Esophagus squamous epithelium (tissue), 5 donors: ENCODE measurements around the gene ITGA5. TPM values are rescaled to one million over a fixed set of nuclear protein-coding genes. Genes with fewer than 3 reads are reported as not detected.

Source experiments
- DNase-seq: peaks from one replicate; lab custom pipeline; 2025; lab: John Stamatoyannopoulos, UW
- H3K27ac ChIP-seq, 4 donors: fragments of 200-600 bp; sonication (generic); one replicate each; pipeline ENCODE4 v1.5.1; 2016 to 2019; ENCODE audit warnings: mild to moderate bottlenecking in 1 of 4
- H3K27me3 ChIP-seq, 4 donors: fragments of 200-600 bp; sonication (generic); 1 replicate in 3 of 4; 2 replicates in 1 of 4; pipeline versions ENCODE4 v1.5.1 to v1.6.0; 2017 to 2021; ENCODE audit warnings: antibody characterized with exemption in 1 of 4
- H3K36me3 ChIP-seq, 3 donors: fragments of 200-600 bp; sonication (generic); one replicate each; pipeline ENCODE4 v1.5.1; 2016 to 2019
- H3K4me1 ChIP-seq, 3 donors: fragments of 200-600 bp; sonication (generic); one replicate each; pipeline ENCODE4 v1.5.1; 2017 to 2019
- H3K4me3 ChIP-seq, 4 donors: fragments of 200-600 bp; sonication (generic); 1 replicate in 3 of 4; 2 replicates in 1 of 4; pipeline ENCODE4 v1.5.1; 2016 to 2019; ENCODE audit warnings: mild to moderate bottlenecking in 2 of 4, moderate library complexity in 1 of 4
- H3K9me3 ChIP-seq, 3 donors: fragments of 200-600 bp; sonication (generic); one replicate each; pipeline ENCODE4 v1.5.1; 2016 to 2019
- POLR2A ChIP-seq, 4 donors: fragments of 450-650 bp; IDR thresholded peaks; one replicate each; pipeline ENCODE4 v1.6.1; 2017; ENCODE audit warnings: antibody characterized with exemption in 4 of 4, mild to moderate bottlenecking in 4 of 4, moderate library complexity in 3 of 4
- WGBS, 2 donors: methylation state at CpG; one replicate each; pipeline ENCODE4 v1.1.5; 2018; 5-methylcytosine and 5-hydroxymethylcytosine counted together
- intact Hi-C: fragments of 100-400 bp; cut with DNase I; formaldehyde crosslinking; loops from one replicate; pipeline ENCODE4 v1.15.0; 2022
- total RNA-seq, 4 donors: library from RNA; depleted of rRNA; stranded (reverse); fragments of >200 nt; gene quantifications; one replicate each; pipeline ENCODE4 v1.1.0, GENCODE V29; 2016
- TF ChIP-seq, protein P1 (sequence below), 6 experiments: fragments of 450-650 bp in 4 of 6; fragments of 200-600 bp in 2 of 6; sonication (generic) in 2 of 6; IDR thresholded peaks; one replicate each; pipeline ENCODE4 v1.5.1; 2016 to 2019; ENCODE audit warnings: antibody characterized with exemption in 6 of 6, mild to moderate bottlenecking in 4 of 6, moderate library complexity in 4 of 6
- donor health status: DM: yes; HTN: yes; CAD: no.

The ITGA5 gene
- total RNA-seq, 4 donors from 2014 or later = 7.5 to 112 (median 37.3) TPM

GRCh38 chr12:54390668-54391551, 28.2 kb downstream of the ITGA5 start:
- Histone ChIP-seq H3K27ac (peak overlapping the region; percentile 84 to 97 (median 90)), H3K27me3 (no peaks in the 10 kb centered on the region), H3K4me3 (peak overlapping the region; percentile 67 to 83 (median 74)), H3K9me3 (no peaks in the 10 kb centered on the region), H3K4me1 (peaks cover 57 to 88% (median 62%) of the 10 kb centered on the region in 3 donors), H3K36me3 (peaks cover 0 to 22% (median 4%) of the 10 kb centered on the region in 3 donors)
- DNase-seq = no peak
- 10 to 20% methylated on average over 11 to 29 of the region's 51 CpGs for WGBS, 2 donors
- peak in 1 of 4 donors; percentile 27 for TF ChIP-seq POLR2A (IDR thresholded peaks at IDR 0.05)
- TF ChIP-seq, protein P1, sequence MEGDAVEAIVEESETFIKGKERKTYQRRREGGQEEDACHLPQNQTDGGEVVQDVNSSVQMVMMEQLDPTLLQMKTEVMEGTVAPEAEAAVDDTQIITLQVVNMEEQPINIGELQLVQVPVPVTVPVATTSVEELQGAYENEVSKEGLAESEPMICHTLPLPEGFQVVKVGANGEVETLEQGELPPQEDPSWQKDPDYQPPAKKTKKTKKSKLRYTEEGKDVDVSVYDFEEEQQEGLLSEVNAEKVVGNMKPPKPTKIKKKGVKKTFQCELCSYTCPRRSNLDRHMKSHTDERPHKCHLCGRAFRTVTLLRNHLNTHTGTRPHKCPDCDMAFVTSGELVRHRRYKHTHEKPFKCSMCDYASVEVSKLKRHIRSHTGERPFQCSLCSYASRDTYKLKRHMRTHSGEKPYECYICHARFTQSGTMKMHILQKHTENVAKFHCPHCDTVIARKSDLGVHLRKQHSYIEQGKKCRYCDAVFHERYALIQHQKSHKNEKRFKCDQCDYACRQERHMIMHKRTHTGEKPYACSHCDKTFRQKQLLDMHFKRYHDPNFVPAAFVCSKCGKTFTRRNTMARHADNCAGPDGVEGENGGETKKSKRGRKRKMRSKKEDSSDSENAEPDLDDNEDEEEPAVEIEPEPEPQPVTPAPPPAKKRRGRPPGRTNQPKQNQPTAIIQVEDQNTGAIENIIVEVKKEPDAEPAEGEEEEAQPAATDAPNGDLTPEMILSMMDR (IDR thresholded peaks at IDR 0.05) = no peak
- intact Hi-C loops = no loop called here

GRCh38 chr12:54390176-54390667, 28.8 kb downstream of the ITGA5 start:
- peak overlapping the region; percentile 67 to 83 (median 74) for H3K4me3 ChIP-seq
- no peaks in the 10 kb centered on the region for H3K27me3 ChIP-seq
- peak overlapping the region; percentile 84 to 97 (median 90) for H3K27ac ChIP-seq
- TF ChIP-seq, protein P1 (IDR thresholded peaks at IDR 0.05) = no peak
- peak in 1 of 4 donors; percentile 19 for TF ChIP-seq POLR2A (IDR thresholded peaks at IDR 0.05)
- H3K4me1 ChIP-seq = peaks cover 64 to 94% (median 69%) of the 10 kb centered on the region in 3 donors
- peaks cover 0 to 15% (median 4%) of the 10 kb centered on the region in 3 donors for H3K36me3 ChIP-seq
- H3K9me3 ChIP-seq = no peaks in the 10 kb centered on the region
- DNase-seq = no peak
- intact Hi-C loops = no loop called here
- 47 to 72% methylated on average over 3 to 4 of the region's 7 CpGs for WGBS, 2 donors

DNA sequence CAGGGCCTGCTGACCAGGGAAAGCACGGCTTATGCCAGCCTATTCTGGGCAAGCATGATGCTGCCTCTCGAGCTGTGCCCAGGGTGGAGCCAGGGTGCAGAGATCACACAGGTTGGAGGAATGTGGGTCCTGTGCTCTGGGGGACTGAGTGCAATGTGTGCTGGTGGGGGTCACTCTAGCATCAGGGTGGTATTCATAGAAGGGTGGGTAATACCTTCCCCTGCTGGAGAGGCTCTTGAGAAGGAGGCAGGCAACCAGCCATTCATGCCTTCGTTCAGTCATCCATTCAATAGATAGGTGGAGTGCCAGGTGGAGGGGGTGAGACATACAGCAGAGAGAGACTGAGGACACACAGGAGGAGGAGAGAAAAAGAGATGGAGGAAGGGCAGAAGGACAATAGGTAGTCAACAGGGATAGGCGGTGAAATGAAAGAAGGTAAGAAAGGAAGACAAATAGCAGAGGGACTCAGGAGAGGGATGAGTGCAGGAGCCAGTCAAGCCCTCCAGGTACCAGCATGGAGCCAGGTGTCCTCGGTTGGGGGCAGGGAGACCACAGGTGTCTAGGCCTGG, 29.4 kb downstream of the ITGA5 start:
- Histone ChIP-seq H3K9me3 (no peaks in the 10 kb centered on the region), H3K27me3 (no peaks in the 10 kb centered on the region), H3K4me3 (peak overlapping the region; percentile 67 to 83 (median 74)), H3K36me3 (peaks cover 0 to 10% (median 0%) of the 10 kb centered on the region in 3 donors), H3K4me1 (peaks cover 66 to 99% (median 74%) of the 10 kb centered on the region in 3 donors), H3K27ac (peak overlapping the region; percentile 84 to 97 (median 90))
- intact Hi-C loops = no loop called here
- DNase-seq = no peak
- TF ChIP-seq, protein P1 (IDR thresholded peaks at IDR 0.05) = no peak
- TF ChIP-seq POLR2A (IDR thresholded peaks at IDR 0.05) = no peak
- WGBS, 2 donors = 25 to 51% methylated on average over 3 to 4 of the region's 5 CpGs

DNA sequence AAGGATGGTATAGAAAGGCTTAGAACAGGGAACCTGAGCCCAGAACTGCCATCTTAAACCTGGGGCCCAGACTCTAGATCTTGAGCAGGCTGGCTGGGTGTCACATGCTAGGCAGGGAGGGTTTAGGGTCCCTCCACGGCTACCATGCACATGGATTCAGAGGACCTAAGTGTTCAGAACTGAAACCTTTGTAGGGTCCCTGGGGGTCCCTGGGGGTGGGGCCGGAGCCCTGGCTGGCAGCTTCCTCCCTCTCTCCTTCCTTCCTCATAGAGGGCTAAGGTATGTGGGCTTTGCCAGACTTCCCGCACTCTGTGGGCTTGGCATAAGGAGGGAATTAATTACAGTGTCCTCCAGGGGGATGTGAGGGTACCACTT, 29.9 kb downstream of the ITGA5 start:
- 55 to 100% methylated on average over 1 to 3 of the region's 3 CpGs for WGBS, 2 donors
- intact Hi-C loops = no loop called here
- TF ChIP-seq POLR2A (IDR thresholded peaks at IDR 0.05) = no peak
- TF ChIP-seq, protein P1 (IDR thresholded peaks at IDR 0.05) = no peak

More for the DNA sequence above, 29.9 kb downstream of the ITGA5 start:
- DNase-seq = no peak
- Histone ChIP-seq H3K27ac (peak overlapping the region; percentile 79 to 97 (median 90)), H3K4me3 (peak overlapping the region in 2 of 4 donors; percentile 67 to 79), H3K27me3 (no peaks in the 10 kb centered on the region), H3K9me3 (no peaks in the 10 kb centered on the region), H3K36me3 (peaks cover 0 to 10% (median 0%) of the 10 kb centered on the region in 3 donors), H3K4me1 (peaks cover 65 to 99% (median 76%) of the 10 kb centered on the region in 3 donors)
